HUES6 (cell line): ENCODE measurements around the gene C22orf23.

ENCODE experiments used
- H3K27ac ChIP-seq: 2 replicates; pipeline ENCODE4 v1.7.0; 2013; ENCODE audit warnings: low read depth, mild to moderate bottlenecking, low read length, inconsistent platforms
- H3K27me3 ChIP-seq: 2 replicates; pipeline ENCODE4 v1.6.1; 2013; ENCODE audit warnings: low read length; ENCODE audit not compliant: control insufficient read depth, insufficient read depth
- H3K36me3 ChIP-seq: 2 replicates; pipeline ENCODE4 v1.6.1; 2013; ENCODE audit warnings: low read length; ENCODE audit not compliant: control insufficient read depth, insufficient read depth
- H3K4me1 ChIP-seq: 2 replicates; pipeline ENCODE4 v1.6.1; 2013; ENCODE audit warnings: low read length; ENCODE audit not compliant: control insufficient read depth, insufficient read depth
- H3K4me3 ChIP-seq: 2 replicates; pipeline ENCODE4 v1.5.1; 2013; ENCODE audit warnings: low read depth, low read length
- H3K9ac ChIP-seq: one replicate; pipeline ENCODE4 v1.6.1; 2013; ENCODE audit warnings: mild to moderate bottlenecking, low read length
- H3K9me3 ChIP-seq: 2 replicates; pipeline ENCODE4 v1.6.1; 2013; ENCODE audit warnings: low read depth, low read length; ENCODE audit not compliant: control insufficient read depth, insufficient read depth

The C22orf23 gene

DNA sequence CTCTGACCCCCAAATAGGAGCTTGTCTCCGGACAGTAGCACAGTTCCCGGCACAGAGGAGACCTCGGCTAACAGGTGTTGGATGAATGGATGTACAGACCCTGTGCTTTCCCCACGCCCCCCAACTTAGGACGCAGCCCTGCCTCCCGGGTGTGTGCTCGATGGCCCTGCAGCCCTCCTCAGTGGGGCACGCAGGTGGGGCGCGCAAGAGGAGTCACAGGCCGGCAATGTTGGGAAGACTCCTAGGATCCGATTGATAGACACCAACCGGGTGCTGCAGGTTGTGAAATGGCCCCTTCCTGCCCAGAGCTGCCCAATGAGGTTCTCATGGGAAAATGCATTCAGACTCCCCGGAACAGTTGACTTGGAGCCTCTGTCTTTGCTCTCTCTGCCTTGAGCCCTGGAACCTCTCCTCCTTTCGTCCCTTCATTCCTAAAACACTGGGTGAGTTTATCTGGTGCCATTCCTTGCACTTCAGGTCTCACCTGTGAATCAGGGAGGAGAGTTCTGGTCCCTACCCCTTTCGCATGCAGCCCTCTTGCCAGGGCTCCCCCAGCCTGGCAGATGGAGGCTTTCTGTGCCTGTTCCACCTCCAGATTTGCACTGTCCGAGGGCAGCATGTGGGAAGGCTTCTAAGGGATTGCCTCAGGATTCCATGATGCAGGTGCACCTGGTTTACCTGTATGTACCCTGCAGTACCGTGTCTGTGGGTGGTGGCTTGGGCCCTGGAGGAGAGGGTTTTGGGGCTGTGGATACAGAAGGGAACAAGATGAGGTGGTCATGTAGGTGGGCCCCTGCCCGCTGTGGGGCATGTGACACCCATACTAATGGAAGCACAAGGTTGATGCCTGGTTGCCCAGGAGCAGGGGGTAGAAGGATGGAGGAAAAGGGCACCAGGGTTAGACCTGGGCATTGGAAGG lies 46.1 kb downstream of the C22orf23 start:
- H3K4me3 ChIP-seq = peak overlapping the region; percentile 72
- H3K9ac ChIP-seq = peak overlapping the region; percentile 52
- no peaks in the 10 kb centered on the region for H3K27me3 ChIP-seq
- peaks cover 7% of the 10 kb centered on the region for H3K36me3 ChIP-seq
- no peaks in the 10 kb centered on the region for H3K9me3 ChIP-seq
- H3K4me1 ChIP-seq = peaks cover 52% of the 10 kb centered on the region
- no peak overlapping the region for H3K27ac ChIP-seq

DNA sequence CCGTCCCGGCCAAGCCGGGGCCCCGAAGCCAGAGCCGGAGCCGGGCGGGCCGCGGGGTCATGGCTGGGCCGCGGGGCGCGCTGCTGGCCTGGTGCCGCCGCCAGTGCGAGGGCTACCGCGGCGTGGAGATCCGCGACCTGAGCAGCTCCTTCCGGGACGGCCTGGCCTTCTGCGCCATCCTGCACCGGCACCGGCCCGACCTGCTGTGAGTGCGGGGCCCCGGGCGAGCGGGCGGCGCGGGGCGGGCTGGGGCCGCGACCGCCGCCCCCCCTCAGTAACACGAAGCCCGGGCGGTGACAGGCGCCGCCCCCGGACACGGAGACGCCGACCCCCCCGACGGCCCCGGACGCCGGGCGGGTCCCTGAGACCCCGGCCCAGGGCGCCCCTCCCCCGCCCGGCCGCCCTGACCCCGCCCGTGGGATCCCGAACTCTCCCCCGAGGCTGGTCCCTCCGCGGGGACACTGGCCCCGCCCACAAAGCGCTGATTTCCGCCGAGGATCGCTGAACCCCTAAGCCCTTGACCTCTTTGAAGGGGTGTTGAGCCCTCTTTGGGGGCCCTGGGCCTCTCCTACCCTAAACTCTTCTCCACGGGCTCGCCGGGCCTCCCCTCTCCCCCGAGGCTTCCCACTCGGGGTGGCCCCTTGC lies 46.9 kb downstream of the C22orf23 start:
- Histone ChIP-seq H3K4me3 (peak overlapping the region; percentile 72), H3K4me1 (peaks cover 44% of the 10 kb centered on the region), H3K27ac (no peak overlapping the region), H3K36me3 (0 out of 2 replicates have a peak, but pooled peaks cover 2% of the 10 kb centered on the region), H3K9me3 (no peaks in the 10 kb centered on the region), H3K27me3 (no peaks in the 10 kb centered on the region), H3K9ac (peak overlapping the region; percentile 87)

DNA sequence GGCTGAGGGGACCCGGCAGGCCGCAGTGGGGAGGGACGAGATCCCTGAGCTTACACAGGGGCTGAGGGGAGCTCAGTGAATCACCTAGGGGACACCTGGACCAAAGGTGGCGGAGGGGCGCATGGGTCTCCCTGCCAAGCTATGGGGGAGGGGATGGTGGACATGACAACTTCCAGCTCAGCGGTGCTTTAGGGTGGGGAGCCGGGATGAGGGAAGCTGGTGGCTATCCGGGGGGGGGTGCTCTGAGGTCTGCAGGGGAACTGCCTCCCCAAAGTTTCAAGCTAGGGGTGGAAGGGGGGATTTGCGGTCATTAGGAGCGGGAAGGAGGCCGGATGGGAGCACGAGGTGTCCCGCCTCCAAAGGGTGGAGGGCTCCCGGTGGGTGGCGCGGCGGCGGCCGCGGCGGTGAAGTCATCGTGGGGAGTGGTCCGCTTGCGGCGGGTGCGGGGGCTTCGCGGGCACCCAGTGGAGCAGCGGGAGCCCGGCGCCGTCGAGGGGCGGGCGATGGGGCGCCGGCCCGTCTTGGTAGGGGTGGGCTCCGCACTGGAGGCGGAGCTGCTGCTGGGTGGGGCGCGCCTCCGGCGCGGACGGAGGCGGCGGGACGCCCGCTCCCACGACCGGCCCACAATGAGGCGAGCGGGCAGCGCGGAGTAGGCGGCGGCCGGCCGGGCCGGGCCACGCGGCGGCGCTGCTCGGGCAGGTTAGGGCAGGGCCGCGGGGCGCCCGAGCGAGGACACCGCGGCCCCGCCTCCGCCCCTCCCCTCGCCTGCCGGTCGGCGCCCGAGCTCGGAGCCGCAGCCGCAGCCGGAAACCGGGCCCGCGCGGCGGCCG lies 47.7 kb downstream of the C22orf23 start, which contains the start of gene MICALL1:
MICALL1 (plus strand) TSS at position 764 of the 830 bp plus-strand sequence. CDS start 126 bp downstream, outside the sequence.
- H3K27ac ChIP-seq = peak within 1 kb of the TSS; percentile 39; the same call in 1 of the 2 replicates
- peak within 1 kb of the TSS; percentile 72 for H3K4me3 ChIP-seq
- H3K4me1 ChIP-seq = peaks cover 36% of the 10 kb centered on the region
- no peaks in the 10 kb centered on the region for H3K27me3 ChIP-seq
- peak within 1 kb of the TSS; percentile 87 for H3K9ac ChIP-seq
- no peaks in the 10 kb centered on the region for H3K9me3 ChIP-seq
- H3K36me3 ChIP-seq = 0 out of 2 replicates have a peak, but pooled peaks cover 2% of the 10 kb centered on the region

DNA sequence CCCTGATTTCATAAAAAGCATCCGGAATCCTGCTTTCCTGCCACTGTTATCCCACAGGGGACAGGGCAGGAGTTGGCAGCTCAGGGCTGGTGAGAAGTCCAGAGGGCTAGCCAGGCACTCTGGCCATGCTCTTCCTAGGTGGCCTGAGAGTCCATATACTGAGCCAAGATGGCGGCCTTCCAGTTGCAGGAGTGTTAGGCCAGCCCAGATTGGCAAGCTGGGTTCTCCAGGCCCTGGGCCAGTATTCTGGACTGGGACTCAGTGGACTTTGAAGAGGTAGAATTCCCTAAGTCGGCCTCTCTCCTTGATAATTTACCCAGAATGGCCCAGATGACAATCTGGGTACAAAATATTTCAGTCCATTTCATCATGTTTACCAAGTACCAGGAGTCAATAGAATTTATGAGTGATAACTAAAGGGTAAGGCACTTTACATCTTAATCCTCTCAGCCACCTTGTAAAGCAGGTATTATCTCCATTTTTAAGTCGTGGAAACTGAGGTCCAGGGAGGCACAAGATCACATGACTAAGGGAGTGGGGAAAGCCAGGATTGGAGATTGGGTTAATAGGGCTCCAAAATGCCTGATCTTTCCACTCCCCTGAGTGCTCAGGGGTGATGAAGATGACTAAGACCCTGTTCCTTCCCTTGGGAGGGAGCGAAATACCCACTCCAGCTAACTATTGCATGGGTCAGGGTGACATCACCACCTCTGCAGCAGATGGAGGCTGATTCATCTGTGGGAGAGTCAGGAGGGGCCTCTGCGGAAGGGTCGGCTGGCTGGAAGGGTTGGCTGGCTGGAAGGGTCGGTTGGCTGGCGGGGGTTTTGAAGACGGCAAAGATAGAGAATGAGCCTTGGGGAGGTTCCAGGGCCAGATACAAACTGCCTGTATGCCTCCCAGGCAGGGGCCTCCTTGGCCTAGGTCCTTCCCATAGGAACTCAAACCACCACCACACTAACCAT lies 48.5 kb downstream of the C22orf23 start:
- Histone ChIP-seq H3K36me3 (0 out of 2 replicates have a peak, but pooled peaks cover 2% of the 10 kb centered on the region), H3K4me1 (peaks cover 28% of the 10 kb centered on the region), H3K9ac (peak overlapping the region; percentile 82), H3K27ac (peak overlapping the region; percentile 39; the same call in 1 of the 2 replicates), H3K27me3 (no peaks in the 10 kb centered on the region), H3K9me3 (no peaks in the 10 kb centered on the region), H3K4me3 (peak overlapping the region; percentile 72)

DNA sequence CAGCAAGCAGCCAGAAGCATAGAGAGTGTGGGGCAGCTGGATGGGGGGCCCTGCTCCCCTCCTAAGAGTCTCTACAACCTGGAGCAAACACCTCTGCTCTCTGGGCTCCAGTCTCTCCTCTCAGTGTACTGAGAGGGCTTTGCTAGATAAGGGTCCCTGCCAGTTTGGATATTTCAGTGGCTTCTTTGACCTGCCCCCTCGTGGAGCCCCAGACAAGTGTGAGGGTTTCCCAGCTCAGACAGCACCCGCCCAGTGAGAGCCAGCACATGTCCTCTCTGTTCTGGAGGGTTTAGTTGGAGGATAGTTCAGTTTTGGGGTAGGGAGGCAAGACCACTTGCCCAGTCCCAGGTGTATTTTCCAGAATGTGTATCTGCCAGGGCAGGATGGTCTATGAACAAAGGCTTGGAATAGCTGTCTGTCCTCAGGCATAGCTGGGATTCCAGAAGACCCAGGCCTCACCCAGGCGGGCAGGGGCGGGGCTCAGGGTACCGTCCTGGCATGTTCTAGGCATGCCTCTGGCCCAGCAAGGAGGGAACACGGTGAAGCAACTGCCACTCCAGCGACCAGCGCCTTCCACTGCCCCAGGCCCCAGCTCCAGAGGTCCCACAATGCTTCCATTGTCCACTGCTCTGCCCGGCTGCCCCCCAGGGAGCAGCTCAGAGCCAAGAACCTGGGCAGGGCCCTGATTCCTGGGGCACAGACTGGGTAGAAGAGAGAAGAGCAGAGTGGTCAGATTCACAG lies 54.8 kb downstream of the C22orf23 start:
- Histone ChIP-seq H3K9ac (peak overlapping the region; percentile 56), H3K27me3 (no peaks in the 10 kb centered on the region), H3K36me3 (no peaks in the 10 kb centered on the region), H3K9me3 (no peaks in the 10 kb centered on the region), H3K27ac (peak overlapping the region; percentile 48; the same call in 1 of the 2 replicates), H3K4me1 (peaks cover 50% of the 10 kb centered on the region), H3K4me3 (no peak overlapping the region)

DNA sequence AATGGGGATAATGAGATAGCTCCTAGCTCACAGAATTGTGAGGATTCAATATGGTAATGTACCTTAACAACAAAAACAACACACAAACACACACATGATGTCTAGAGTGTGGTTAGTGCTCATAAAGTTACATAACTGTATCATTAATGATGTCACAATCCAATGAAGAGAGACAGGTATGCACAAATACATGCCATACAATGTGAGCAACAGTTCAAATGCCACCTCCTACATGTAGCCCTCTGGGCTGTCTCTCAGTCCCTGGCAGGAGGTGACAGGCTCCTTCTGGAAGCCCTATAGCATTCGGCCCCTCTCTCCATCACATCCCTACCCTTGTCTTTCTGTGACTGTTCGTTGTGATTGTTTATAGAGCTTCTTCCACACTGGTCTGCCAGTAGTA lies 55.6 kb downstream of the C22orf23 start:
- Histone ChIP-seq H3K27ac (peak overlapping the region; percentile 36; the same call in 1 of the 2 replicates), H3K27me3 (no peaks in the 10 kb centered on the region), H3K4me1 (peaks cover 57% of the 10 kb centered on the region), H3K9me3 (no peaks in the 10 kb centered on the region), H3K36me3 (no peaks in the 10 kb centered on the region), H3K9ac (peak overlapping the region; percentile 56), H3K4me3 (no peak overlapping the region)

DNA sequence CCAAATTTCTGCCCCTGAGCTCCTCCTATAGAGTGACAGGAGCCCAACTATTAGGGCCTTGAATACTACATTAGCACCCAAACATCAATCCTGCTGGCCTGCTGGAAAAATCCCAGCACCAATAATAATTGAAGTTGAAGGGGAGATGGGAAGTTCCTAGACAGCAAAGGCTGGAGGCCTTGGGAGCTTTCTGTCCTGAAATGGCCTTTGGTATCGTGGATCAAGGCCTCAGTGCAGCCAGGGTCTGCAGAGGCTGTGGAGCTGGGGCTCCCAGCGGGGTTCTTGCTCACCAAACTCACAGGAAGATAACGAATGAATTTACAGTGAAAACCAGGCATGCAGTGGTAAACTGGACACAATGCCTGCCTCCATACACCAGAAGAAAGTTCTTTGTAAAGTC lies 56.5 kb downstream of the C22orf23 start:
- H3K9me3 ChIP-seq = no peaks in the 10 kb centered on the region
- peaks cover 3% of the 10 kb centered on the region; the same call in 1 of the 2 replicates for H3K36me3 ChIP-seq
- no peaks in the 10 kb centered on the region for H3K27me3 ChIP-seq
- peaks cover 57% of the 10 kb centered on the region for H3K4me1 ChIP-seq
- peak overlapping the region; percentile 3 for H3K9ac ChIP-seq
- H3K27ac ChIP-seq = peak overlapping the region; percentile 61; the same call in 1 of the 2 replicates
- no peak overlapping the region for H3K4me3 ChIP-seq

DNA sequence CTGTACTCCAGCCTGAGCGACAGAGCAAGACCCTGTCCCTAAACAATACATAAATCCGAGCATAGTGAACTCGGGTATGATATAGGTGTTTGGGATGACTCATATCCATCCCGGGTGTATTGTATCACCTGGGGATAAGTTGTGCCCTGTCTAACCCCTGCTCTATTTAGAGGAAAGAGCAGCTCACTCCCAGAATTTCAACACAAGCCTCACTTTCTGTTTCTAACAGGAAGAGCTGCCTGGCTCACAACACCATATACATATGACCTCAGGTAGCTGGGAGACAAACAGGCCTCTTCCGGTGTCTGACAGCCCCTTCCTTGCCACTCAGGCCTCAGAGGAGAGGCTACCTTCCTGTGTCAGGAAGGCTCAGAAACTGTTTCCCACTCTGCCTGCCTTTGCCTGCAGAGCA lies 57.2 kb downstream of the C22orf23 start:
- H3K27me3 ChIP-seq = no peaks in the 10 kb centered on the region
- H3K36me3 ChIP-seq = peaks cover 10% of the 10 kb centered on the region
- peaks cover 57% of the 10 kb centered on the region for H3K4me1 ChIP-seq
- H3K4me3 ChIP-seq = no peak overlapping the region
- H3K9me3 ChIP-seq = no peaks in the 10 kb centered on the region
- H3K27ac ChIP-seq = peak overlapping the region; percentile 61; the same call in 1 of the 2 replicates
- H3K9ac ChIP-seq = peak overlapping the region; percentile 23

DNA sequence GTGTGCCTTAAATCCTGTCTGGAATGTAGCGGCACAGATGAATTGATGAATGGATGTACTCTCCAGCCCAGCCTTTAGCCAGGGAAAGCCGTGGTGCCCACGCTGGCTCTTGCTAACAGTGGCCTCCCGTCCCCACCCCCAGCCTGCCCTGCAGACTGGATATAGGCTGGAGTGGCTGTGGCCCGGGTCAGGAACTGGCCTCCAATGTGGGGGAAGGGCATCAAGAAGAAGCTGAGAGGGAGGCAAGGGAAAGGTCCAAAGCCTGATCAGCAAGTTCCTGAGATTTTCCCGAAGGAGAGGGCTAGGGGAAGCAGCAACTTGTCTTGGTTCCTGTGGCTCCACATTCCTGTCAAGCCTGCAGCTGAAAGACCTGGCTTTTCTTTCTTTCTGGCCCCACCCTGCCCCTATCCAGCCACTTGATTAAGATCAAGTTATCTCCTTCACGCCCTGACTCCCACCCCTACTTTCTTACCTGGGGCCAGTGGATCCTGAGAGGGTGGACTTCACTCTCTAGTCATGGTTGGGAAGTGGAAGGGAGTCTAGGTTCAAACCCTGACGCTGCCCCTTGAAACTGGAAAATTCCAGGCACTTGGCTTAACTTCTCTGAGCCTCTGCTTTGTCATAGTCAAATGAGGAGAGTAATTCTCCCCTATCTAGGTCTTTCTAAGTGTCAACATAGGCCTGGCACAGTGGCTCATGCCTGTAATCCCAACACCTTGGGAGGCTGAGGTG lies 58.3 kb downstream of the C22orf23 start:
- H3K27ac ChIP-seq = peak overlapping the region; percentile 47
- H3K9ac ChIP-seq = peak overlapping the region; percentile 4
- peaks cover 12% of the 10 kb centered on the region for H3K36me3 ChIP-seq
- peak overlapping the region; percentile 5; the same call in 1 of the 2 replicates for H3K4me3 ChIP-seq
- no peaks in the 10 kb centered on the region for H3K27me3 ChIP-seq
- peaks cover 57% of the 10 kb centered on the region for H3K4me1 ChIP-seq
- H3K9me3 ChIP-seq = no peaks in the 10 kb centered on the region
